GM10248 (cell line): Measurements from ENCODE around the gene FAM171A1.
"Not testable (repeated sequence)": the region's sequence is repeated elsewhere in the genome, so short reads cannot be mapped to it uniquely, and the experiment has no call there.

Experiments
- CTCF ChIA-PET: fragments of 300-600 bp; sonication (Branson Sonifier 250); formaldehyde crosslinking; extraction: SDS; loops from one replicate; lab custom pipeline; 2021; ENCODE audit warnings: antibody characterized with exemption; lab: Yijun Ruan, JAX
- POLR2A ChIA-PET: fragments of 350-650 bp; sonication (Branson Sonifier 250); formaldehyde crosslinking; extraction: SDS; loops from one replicate; lab custom pipeline; 2020; ENCODE audit warnings: antibody characterized with exemption; lab: Yijun Ruan, JAX
- DNase-seq: peaks from one replicate; pipeline ENCODE4 v3.0.0; 2012; ENCODE audit errors: extremely low spot score
- TF ChIP-seq, protein P1 (sequence below): IDR thresholded peaks from 2 replicates; pipeline ENCODE4 v1.5.1; 2012; ENCODE audit warnings: mild to moderate bottlenecking, low read depth; ENCODE audit errors: extremely low read depth, missing control alignments, control extremely low read depth

FAM171A1 gene

DNA sequence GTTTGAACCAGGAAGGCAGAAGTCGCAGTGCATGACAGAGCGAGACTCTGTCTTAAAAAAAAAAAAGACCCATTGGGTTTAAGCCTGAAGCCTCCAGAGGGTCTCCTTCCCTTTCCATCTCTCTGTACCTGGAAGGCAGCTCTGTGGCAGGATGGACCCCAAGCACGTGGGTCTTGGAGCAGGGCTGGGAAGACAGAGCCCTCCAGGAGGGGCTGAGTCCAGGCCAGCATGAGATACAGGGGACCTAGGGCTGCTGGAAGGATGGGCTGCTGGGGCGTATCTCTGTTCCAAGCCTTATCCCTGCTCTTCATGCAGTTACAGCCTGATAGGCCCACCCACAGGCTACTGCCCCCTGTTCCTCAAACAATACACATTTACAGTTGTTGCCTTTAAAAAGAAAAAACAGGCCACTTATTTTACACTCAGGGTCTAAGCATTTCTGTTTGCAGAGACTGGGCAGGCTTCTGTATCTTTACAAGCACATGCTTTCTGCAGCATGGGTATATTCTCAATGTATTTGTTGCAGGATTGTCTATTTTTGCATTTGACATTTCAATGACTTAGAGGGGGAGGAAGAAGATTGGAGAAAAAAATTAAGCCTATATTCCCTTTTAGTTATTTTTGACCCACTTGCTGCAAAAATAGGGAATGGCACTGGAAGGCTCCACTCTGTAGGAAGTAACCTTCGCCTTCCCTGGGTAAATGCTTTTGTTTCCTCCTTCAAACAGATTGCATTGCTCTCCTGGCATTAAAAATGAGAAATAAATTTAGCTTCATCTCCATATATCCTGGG is 60.1 kb downstream of the FAM171A1 start:
- ChIA-PET POLR2A (no interaction called here), CTCF (interaction anchor here (1.0 kb wide), 1 partner anchor 17 kb away, joined by 3 read pairs; no protein-coding TSS in a partner anchor)
- no peak for DNase-seq
- TF ChIP-seq, protein P1, sequence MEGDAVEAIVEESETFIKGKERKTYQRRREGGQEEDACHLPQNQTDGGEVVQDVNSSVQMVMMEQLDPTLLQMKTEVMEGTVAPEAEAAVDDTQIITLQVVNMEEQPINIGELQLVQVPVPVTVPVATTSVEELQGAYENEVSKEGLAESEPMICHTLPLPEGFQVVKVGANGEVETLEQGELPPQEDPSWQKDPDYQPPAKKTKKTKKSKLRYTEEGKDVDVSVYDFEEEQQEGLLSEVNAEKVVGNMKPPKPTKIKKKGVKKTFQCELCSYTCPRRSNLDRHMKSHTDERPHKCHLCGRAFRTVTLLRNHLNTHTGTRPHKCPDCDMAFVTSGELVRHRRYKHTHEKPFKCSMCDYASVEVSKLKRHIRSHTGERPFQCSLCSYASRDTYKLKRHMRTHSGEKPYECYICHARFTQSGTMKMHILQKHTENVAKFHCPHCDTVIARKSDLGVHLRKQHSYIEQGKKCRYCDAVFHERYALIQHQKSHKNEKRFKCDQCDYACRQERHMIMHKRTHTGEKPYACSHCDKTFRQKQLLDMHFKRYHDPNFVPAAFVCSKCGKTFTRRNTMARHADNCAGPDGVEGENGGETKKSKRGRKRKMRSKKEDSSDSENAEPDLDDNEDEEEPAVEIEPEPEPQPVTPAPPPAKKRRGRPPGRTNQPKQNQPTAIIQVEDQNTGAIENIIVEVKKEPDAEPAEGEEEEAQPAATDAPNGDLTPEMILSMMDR = no peak

DNA sequence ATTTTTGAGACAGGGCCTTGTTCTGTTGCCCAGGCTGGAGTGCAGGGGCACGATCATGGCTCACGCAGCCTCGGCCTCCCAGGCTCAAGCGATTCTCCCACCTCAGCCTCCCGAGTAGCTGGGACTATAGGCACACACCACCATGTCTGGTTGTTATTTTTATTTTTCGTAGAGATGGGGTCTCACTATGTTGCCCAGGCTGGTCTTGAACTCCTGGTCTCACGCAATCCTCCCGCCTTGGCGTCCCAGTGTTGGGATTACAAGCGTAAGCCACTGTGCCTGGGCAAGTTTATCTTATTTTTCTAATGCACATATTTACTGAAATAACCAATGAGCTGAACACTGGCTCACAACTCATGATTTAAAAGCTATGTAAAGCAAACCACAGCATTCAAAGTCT is 61.9 kb downstream of the FAM171A1 start:
- TF ChIP-seq, protein P1 = no peak
- no peak for DNase-seq
- ChIA-PET CTCF (no interaction called here), POLR2A (no interaction called here)

DNA sequence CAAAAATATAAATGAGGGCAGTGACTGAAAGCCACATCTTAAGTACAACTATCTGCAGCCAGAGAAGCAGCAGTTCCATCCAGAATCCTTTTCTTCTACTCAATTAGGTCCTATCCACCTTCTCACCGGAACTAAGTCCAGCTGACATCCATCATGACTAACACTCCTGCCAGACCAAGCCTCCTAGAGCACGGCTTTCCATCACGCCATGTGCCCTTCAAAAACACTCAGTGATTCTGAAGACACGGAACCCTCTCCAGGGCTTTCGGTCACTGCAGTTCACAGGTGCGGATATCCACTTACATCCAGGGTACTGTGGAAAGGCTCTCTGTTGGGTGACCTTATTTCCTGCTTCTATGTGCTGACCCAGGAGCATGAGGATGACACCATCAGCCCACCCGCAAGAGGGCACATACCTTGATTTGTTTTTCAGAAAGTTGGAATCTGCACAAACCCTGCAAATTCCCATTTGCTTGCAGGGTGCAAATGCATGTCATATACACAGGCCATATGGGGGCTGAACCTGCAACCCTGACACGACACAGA is 64.3 kb downstream of the FAM171A1 start:
- TF ChIP-seq, protein P1 = no peak
- ChIA-PET CTCF (no interaction called here), POLR2A (no interaction called here)
- DNase-seq = no peak

DNA sequence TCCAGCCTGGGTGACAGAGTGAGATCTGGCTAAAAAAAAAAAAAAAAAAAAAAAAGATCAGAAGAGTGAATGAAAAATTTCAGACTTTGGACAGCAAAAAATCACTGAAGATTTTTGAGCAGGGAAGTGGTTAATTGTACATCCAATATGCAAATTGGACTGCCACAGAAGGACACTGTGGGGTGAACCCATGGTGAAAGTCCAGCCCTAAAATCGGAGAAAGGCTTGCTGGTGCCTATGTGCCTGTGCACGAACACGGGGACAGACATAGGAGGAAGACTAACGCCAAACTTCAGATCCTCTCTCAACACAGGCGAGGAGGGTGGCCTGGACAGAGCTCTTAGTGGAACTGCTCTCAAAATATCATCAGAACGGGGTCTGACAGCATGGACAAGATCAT is 65.5 kb downstream of the FAM171A1 start:
- TF ChIP-seq, protein P1 = no peak
- CTCF ChIA-PET = no interaction called here
- DNase-seq = no peak
- POLR2A ChIA-PET = no interaction called here

DNA sequence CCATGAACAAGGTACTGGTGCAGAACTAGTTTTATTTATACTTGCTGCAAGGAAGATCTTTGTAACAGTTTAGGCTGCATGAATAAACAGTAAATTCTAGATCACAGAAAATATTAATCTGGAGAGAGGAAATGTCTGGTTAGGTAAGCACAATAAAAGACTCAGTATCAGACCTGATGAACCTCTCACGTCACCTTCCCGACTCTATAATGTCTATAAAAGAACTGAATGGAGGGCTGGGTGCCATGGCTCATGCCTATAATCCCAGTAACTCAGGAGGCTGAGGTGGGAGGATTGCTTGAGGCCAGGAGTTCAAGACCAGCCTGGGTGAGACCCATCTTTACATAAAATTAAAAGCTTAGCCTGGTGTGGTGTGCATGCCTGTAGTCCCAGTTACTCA is 65.9 kb downstream of the FAM171A1 start:
- DNase-seq = no peak
- TF ChIP-seq, protein P1 = no peak
- POLR2A ChIA-PET = no interaction called here
- CTCF ChIA-PET = no interaction called here

DNA sequence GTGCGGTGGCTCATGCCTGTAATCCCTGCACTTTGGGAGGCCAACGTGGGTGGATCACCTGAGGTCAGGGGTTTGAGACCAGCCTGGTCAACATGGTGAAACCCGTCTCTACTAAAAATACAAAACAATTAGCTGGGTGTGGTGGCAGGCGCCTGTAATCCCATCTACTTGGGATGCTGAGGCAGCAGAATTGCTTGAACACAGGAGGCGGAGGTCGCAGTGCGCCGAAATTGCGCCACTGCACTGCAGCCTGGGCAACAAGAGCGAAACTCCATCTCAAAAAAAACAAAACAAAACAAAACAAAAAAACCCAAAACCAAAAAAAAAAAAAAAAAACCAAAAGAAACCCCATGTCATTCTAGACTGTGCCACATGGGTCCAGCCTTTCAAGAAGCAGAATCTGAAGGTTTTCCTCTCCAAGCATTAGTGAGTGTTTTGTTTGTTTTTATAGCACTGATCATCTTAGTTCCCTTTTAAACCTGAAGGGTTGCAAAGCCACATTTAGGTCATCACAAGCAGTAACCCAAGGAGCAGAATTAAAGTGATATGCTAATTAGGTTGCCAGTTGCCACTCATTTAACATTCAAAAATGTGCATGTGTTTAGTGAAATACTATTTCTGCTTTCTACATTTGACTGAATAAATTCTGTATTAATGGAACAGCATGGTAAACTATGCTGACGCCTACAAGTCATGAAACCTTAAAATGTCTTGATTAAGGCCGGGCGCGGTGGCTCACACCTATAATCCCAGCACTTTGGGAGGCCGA is 68.7 kb downstream of the FAM171A1 start:
- DNase-seq, POLR2A ChIA-PET: not testable (repeated sequence)
- CTCF ChIA-PET = interaction anchor here (0.8 to 0.9 kb wide), 2 partner anchors 13 to 21 kb away, joined by 3 read pairs; no protein-coding TSS in a partner anchor
